Lower leg skin (tissue), 3 donors: ENCODE results near the gene GAS6.

Experiments
- POLR2A ChIP-seq, 2 donors: fragments of 450-650 bp; IDR thresholded peaks; one replicate each; pipeline ENCODE4 v1.6.1; 2016 to 2017; ENCODE audit warnings: antibody characterized with exemption in 2 of 2, mild to moderate bottlenecking in 1 of 2, moderate library complexity in 1 of 2
- TF ChIP-seq, protein P1 (sequence below), 3 donors: fragments of 450-650 bp; IDR thresholded peaks; one replicate each; pipeline ENCODE4 v1.5.1; 2016; ENCODE audit warnings: antibody characterized with exemption in 3 of 3, mild to moderate bottlenecking in 3 of 3, moderate library complexity in 2 of 3

DNA sequence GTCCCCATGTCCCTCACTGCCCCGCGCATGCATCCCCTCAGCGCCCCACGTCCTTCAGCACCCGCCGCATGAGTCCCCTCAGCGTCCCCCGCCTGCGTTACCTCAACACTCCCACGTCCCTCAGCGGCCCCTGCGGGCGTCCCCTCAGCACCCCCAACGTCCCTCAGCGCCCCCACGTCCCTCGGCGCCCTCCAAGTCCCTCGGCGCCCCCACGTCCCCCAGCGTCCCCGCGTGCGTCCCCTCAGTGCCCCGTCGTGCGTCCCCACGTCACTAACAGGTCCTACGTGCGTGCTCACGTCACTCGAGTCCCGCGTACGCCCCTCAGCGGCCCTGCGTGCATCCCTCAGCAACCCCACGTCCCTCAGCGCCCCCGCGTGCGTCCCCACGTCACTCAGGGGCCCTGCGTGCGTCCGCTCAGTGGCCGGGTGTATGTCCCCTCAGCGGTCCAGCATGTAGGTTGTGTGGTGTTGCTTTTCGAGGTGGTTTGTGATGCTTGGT, 19.5 kb upstream of the GAS6 start:
- TF ChIP-seq POLR2A (IDR thresholded peaks at IDR 0.05) = no peak
- TF ChIP-seq, protein P1, sequence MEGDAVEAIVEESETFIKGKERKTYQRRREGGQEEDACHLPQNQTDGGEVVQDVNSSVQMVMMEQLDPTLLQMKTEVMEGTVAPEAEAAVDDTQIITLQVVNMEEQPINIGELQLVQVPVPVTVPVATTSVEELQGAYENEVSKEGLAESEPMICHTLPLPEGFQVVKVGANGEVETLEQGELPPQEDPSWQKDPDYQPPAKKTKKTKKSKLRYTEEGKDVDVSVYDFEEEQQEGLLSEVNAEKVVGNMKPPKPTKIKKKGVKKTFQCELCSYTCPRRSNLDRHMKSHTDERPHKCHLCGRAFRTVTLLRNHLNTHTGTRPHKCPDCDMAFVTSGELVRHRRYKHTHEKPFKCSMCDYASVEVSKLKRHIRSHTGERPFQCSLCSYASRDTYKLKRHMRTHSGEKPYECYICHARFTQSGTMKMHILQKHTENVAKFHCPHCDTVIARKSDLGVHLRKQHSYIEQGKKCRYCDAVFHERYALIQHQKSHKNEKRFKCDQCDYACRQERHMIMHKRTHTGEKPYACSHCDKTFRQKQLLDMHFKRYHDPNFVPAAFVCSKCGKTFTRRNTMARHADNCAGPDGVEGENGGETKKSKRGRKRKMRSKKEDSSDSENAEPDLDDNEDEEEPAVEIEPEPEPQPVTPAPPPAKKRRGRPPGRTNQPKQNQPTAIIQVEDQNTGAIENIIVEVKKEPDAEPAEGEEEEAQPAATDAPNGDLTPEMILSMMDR (IDR thresholded peaks at IDR 0.05) = no peak
